Right ventricle myocardium superior (tissue), 1 donor: Measurements from ENCODE around the gene SUPV3L1. TPM values are rescaled to one million over a fixed set of nuclear protein-coding genes. Genes with fewer than 3 reads are reported as not detected.

Experiments
- ATAC-seq: fragments of 200-7000 bp; cut with Tn5 transposase; one replicate; pipeline ENCODE4 v1.9.1; 2020; ENCODE audit warnings: mild to moderate bottlenecking; ENCODE audit not compliant: poor library complexity
- DNase-seq: peaks from one replicate; pipeline ENCODE4 v3.0.0-alpha.2; 2020
- intact Hi-C: fragments of 100-400 bp; cut with DNase I; formaldehyde crosslinking; loops from one replicate; pipeline ENCODE4 v1.11.2; 2022
- total RNA-seq: library from RNA; stranded (reverse); fragmentation: NEBNext Ultra II Directional; extraction: Animal tissue kit (Norgen Biotek cat#: 25700); gene quantifications from one replicate; pipeline ENCODE4 v1.2.1, GENCODE V29; 2021
- donor health status: DM: no; HTN: yes; CAD: no; lungs with severe emphysema.

Gene SUPV3L1
- total RNA-seq, 1 donor from 2014 or later: 36.4 TPM

GRCh38 chr10:69182005-69182404 is 2.0 kb downstream of the SUPV3L1 start:
- DNase-seq: no peak
- ATAC-seq: no peak
- intact Hi-C loops: no loop called here

GRCh38 chr10:69186524-69186923 is 6.5 kb downstream of the SUPV3L1 start:
- intact Hi-C loops: no loop called here
- DNase-seq (no peak), ATAC-seq (no peak)

GRCh38 chr10:69201045-69201444 is 21.0 kb downstream of the SUPV3L1 start:
- intact Hi-C loops: no loop called here
- ATAC-seq (no peak), DNase-seq (no peak)

- DNase-seq: no peak
- intact Hi-C loops: no loop called here
- ATAC-seq: no peak
Measured at GRCh38 chr10:69202332-69202731, 22.3 kb downstream of the SUPV3L1 start.

GRCh38 chr10:69208761-69209160 is 28.7 kb downstream of the SUPV3L1 start:
- ATAC-seq: no peak
- intact Hi-C loops: no loop called here
- DNase-seq: no peak

GRCh38 chr10:69209787-69210484 is 29.9 kb downstream of the SUPV3L1 start:
- ATAC-seq (no peak), DNase-seq (no peak)
- intact Hi-C loops: no loop called here

- ATAC-seq (no peak), DNase-seq (no peak)
- intact Hi-C loops: no loop called here
Measured at GRCh38 chr10:69211104-69211503, 31.1 kb downstream of the SUPV3L1 start.

- ATAC-seq (no peak), DNase-seq (no peak)
- intact Hi-C loops: no loop called here
Measured at GRCh38 chr10:69211524-69211923, 31.5 kb downstream of the SUPV3L1 start.

- DNase-seq (no peak), ATAC-seq (no peak)
- intact Hi-C loops: no loop called here
Measured at GRCh38 chr10:69213591-69214311, 33.7 kb downstream of the SUPV3L1 start.

- intact Hi-C loops: no loop called here
- ATAC-seq (no peak), DNase-seq (no peak)
Measured at GRCh38 chr10:69214666-69215131, 34.7 kb downstream of the SUPV3L1 start.

GRCh38 chr10:69215405-69216171 is 35.6 kb downstream of the SUPV3L1 start:
- intact Hi-C loops: no loop called here
- ATAC-seq (no peak), DNase-seq (no peak)

GRCh38 chr10:69216577-69217118 is 36.6 kb downstream of the SUPV3L1 start:
- DNase-seq (no peak), ATAC-seq (no peak)

GRCh38 chr10:69217119-69217754 is 37.2 kb downstream of the SUPV3L1 start:
- intact Hi-C loops: no loop called here
- DNase-seq (no peak), ATAC-seq (no peak)

More at GRCh38 chr10:69216577-69217118, 36.6 kb downstream of the SUPV3L1 start:
- intact Hi-C loops: no loop called here

- no peak for DNase-seq
- no peak for ATAC-seq
- intact Hi-C loops: no loop called here
Measured at GRCh38 chr10:69218831-69219230, 38.8 kb downstream of the SUPV3L1 start.

GRCh38 chr10:69220041-69220451 is 40.0 kb downstream of the SUPV3L1 start, which contains the start of gene HKDC1:
TSS of gene HKDC1 (plus strand) at chr10:69220332. CDS start at chr10:69220436, 104 bp downstream.
- intact Hi-C loops: no loop called here
- DNase-seq (no peak), ATAC-seq (no peak)

- ATAC-seq (no peak), DNase-seq (no peak)
- intact Hi-C loops: no loop called here
Measured at GRCh38 chr10:69220507-69220906, 40.5 kb downstream of the SUPV3L1 start.

GRCh38 chr10:69222157-69223027 is 42.4 kb downstream of the SUPV3L1 start:
- DNase-seq (no peak), ATAC-seq (peak; percentile 51)
- intact Hi-C loops: no loop called here

- DNase-seq (no peak), ATAC-seq (no peak)
- intact Hi-C loops: no loop called here
Measured at GRCh38 chr10:69223028-69223342, 43.0 kb downstream of the SUPV3L1 start.
